Subcutaneous abdominal adipose tissue (tissue), 5 donors: ENCODE measurements around the gene TMEM225B.
"Not testable (repeated sequence)": the region's sequence is repeated elsewhere in the genome, so short reads cannot be mapped to it uniquely, and the experiment has no call there.

Experiments
- H3K27ac ChIP-seq: one replicate; pipeline ENCODE4 v1.7.0; 2013; ENCODE audit warnings: low read depth, mild to moderate bottlenecking, inconsistent platforms, low read length, moderate library complexity
- H3K27me3 ChIP-seq, 5 donors: one replicate each; pipeline ENCODE4 v1.7.0; 2013; ENCODE audit warnings: low read length in 5 of 5, inconsistent platforms in 1 of 5; ENCODE audit not compliant: control insufficient read depth in 5 of 5, insufficient read depth in 4 of 5
- H3K36me3 ChIP-seq, 5 donors: one replicate each; pipeline ENCODE4 v1.7.0; 2013; ENCODE audit warnings: low read length in 5 of 5; ENCODE audit not compliant: control insufficient read depth in 5 of 5, insufficient read depth in 5 of 5
- H3K4me1 ChIP-seq, 5 donors: one replicate each; pipeline ENCODE4 v1.7.0; 2013; ENCODE audit warnings: low read length in 5 of 5, mild to moderate bottlenecking in 3 of 5, moderate library complexity in 1 of 5; ENCODE audit not compliant: control insufficient read depth in 5 of 5, insufficient read depth in 5 of 5
- H3K4me3 ChIP-seq, 5 donors: one replicate each; pipeline ENCODE4 v1.7.0; 2013; ENCODE audit warnings: low read length in 5 of 5, low read depth in 1 of 5
- H3K9ac ChIP-seq, 5 donors: one replicate each; pipeline ENCODE4 v1.7.0; 2013; ENCODE audit warnings: low read length in 5 of 5, mild to moderate bottlenecking in 4 of 5, moderate library complexity in 3 of 5
- H3K9me3 ChIP-seq, 5 donors: one replicate each; pipeline ENCODE4 v1.7.0; 2013; ENCODE audit warnings: low read length in 5 of 5; ENCODE audit not compliant: control insufficient read depth in 5 of 5
- donor health status: healthy.
- donor health status: healthy.
- donor health status: healthy.
- donor health status: healthy.
- donor health status: healthy.

Gene TMEM225B

GRCh38 chr7:99597762-99598501 lies at the start of gene TMEM225B:
TMEM225B (plus strand) TSS chr7:99598267; CDS start chr7:99604389, 6,122 bp downstream.
- Histone ChIP-seq H3K27ac (no peak within 1 kb of the TSS), H3K9ac (no peak within 1 kb of the TSS), H3K4me3 (no peak within 1 kb of the TSS), H3K36me3 (no peaks in the 10 kb centered on the region), H3K27me3 (no peaks in the 10 kb centered on the region), H3K4me1 (no peaks in the 10 kb centered on the region), H3K9me3 (no peaks in the 10 kb centered on the region)

GRCh38 chr7:99549545-99549944 lies 48.5 kb upstream of the TMEM225B start:
- not testable (repeated sequence) for H3K27ac ChIP-seq, H3K4me3 ChIP-seq, H3K9ac ChIP-seq, H3K9me3 ChIP-seq, H3K27me3 ChIP-seq
- H3K4me1 ChIP-seq = peaks cover 0 to 22% (median 16%) of the 10 kb centered on the region in 5 donors
- peaks cover 10 to 21% (median 16%) of the 10 kb centered on the region in 5 donors for H3K36me3 ChIP-seq

GRCh38 chr7:99551334-99551733 lies 46.7 kb upstream of the TMEM225B start:
- Histone ChIP-seq H3K4me1 (peaks cover 0 to 22% (median 16%) of the 10 kb centered on the region in 5 donors), H3K27me3 (no peaks in the 10 kb centered on the region), H3K4me3 (peak overlapping the region; percentile 86 to 100 (median 93)), H3K9me3 (peaks cover 0 to 8% (median 2%) of the 10 kb centered on the region in 5 donors), H3K27ac (peak overlapping the region; percentile 81), H3K9ac (peak overlapping the region; percentile 84 to 99 (median 94)), H3K36me3 (peaks cover 10 to 29% (median 16%) of the 10 kb centered on the region in 5 donors)

GRCh38 chr7:99551767-99552463 lies 46.2 kb upstream of the TMEM225B start, which contains the start of gene FAM200A:
FAM200A (minus strand) TSS chr7:99552114; CDS start chr7:99548407, 3,707 bp downstream.
- Histone ChIP-seq H3K27ac (peak within 1 kb of the TSS; percentile 81), H3K27me3 (no peaks in the 10 kb centered on the region), H3K9ac (peak within 1 kb of the TSS; percentile 84 to 99 (median 94)), H3K36me3 (peaks cover 10 to 23% (median 16%) of the 10 kb centered on the region in 5 donors), H3K9me3 (peaks cover 0 to 8% (median 2%) of the 10 kb centered on the region in 5 donors), H3K4me3 (peak within 1 kb of the TSS; percentile 86 to 100 (median 93)), H3K4me1 (peaks cover 0 to 23% (median 17%) of the 10 kb centered on the region in 5 donors)

- Histone ChIP-seq H3K9me3 (peaks cover 0 to 4% (median 0%) of the 10 kb centered on the region in 5 donors), H3K9ac (no peak overlapping the region), H3K27me3 (no peaks in the 10 kb centered on the region), H3K27ac (no peak overlapping the region), H3K36me3 (peaks cover 4 to 18% (median 8%) of the 10 kb centered on the region in 5 donors), H3K4me3 (no peak overlapping the region), H3K4me1 (peaks cover 2 to 34% (median 25%) of the 10 kb centered on the region in 5 donors)
These were observed 45.0 kb upstream of the TMEM225B start for GRCh38 chr7:99553039-99553438.

- Histone ChIP-seq H3K4me1 (peaks cover 2 to 47% (median 35%) of the 10 kb centered on the region in 5 donors), H3K27me3 (no peaks in the 10 kb centered on the region), H3K36me3 (peaks cover 0 to 14% (median 5%) of the 10 kb centered on the region in 5 donors), H3K9ac (no peak overlapping the region), H3K4me3 (no peak overlapping the region), H3K27ac (no peak overlapping the region), H3K9me3 (no peaks in the 10 kb centered on the region)
These were observed 43.1 kb upstream of the TMEM225B start for GRCh38 chr7:99554939-99555338.

GRCh38 chr7:99557196-99557607 lies 40.9 kb upstream of the TMEM225B start:
- H3K4me1 ChIP-seq = peaks cover 2 to 42% (median 32%) of the 10 kb centered on the region in 5 donors
- no peaks in the 10 kb centered on the region for H3K27me3 ChIP-seq
- H3K9ac ChIP-seq = peak overlapping the region; percentile 94 to 100 (median 99)
- peak overlapping the region; percentile 97 for H3K27ac ChIP-seq
- H3K9me3 ChIP-seq = no peaks in the 10 kb centered on the region
- peaks cover 12 to 33% (median 21%) of the 10 kb centered on the region in 5 donors for H3K36me3 ChIP-seq
- peak overlapping the region; percentile 88 to 95 (median 90) for H3K4me3 ChIP-seq

GRCh38 chr7:99557940-99558305 lies 40.1 kb upstream of the TMEM225B start:
- peak overlapping the region; percentile 97 for H3K27ac ChIP-seq
- H3K4me3 ChIP-seq = peak overlapping the region; percentile 88 to 95 (median 90)
- peaks cover 2 to 36% (median 27%) of the 10 kb centered on the region in 5 donors for H3K4me1 ChIP-seq
- peak overlapping the region; percentile 94 to 100 (median 99) for H3K9ac ChIP-seq
- H3K36me3 ChIP-seq = peaks cover 17 to 40% (median 29%) of the 10 kb centered on the region in 5 donors
- no peaks in the 10 kb centered on the region for H3K27me3 ChIP-seq
- no peaks in the 10 kb centered on the region for H3K9me3 ChIP-seq

- Histone ChIP-seq H3K36me3 (peaks cover 17 to 44% (median 32%) of the 10 kb centered on the region in 5 donors), H3K27me3 (no peaks in the 10 kb centered on the region), H3K9me3 (no peaks in the 10 kb centered on the region), H3K9ac (peak within 1 kb of the TSS; percentile 94 to 100 (median 99)), H3K4me3 (peak within 1 kb of the TSS; percentile 88 to 95 (median 90)), H3K4me1 (peaks cover 2 to 36% (median 27%) of the 10 kb centered on the region in 5 donors), H3K27ac (peak within 1 kb of the TSS; percentile 97)
These were observed 39.5 kb upstream of the TMEM225B start, which contains the start of gene ZNF655 for GRCh38 chr7:99558306-99559174. ZNF655 (plus strand) TSS chr7:99558642; CDS start chr7:99560560, 1,918 bp downstream.
